H1 (cell line): Measurements from ENCODE around the gene DAAM1. TPM values are rescaled to one million over a fixed set of nuclear protein-coding genes. Genes with fewer than 3 reads are reported as not detected.
A peak's percentile ranks its signal among the peaks of the same experiment; 100 is the strongest.

Experiments used
- CTCF ChIA-PET: fragments of 300-600 bp; sonication (Branson Sonifier 250); formaldehyde crosslinking; loops from one replicate; lab custom pipeline; 2021; ENCODE audit not compliant: partially characterized antibody; lab: Charles Lee
- POLR2A ChIA-PET: fragments of 300-600 bp; sonication (Branson Sonifier 250); formaldehyde crosslinking; loops from one replicate; lab custom pipeline; 2021; ENCODE audit warnings: inconsistent platforms; ENCODE audit not compliant: partially characterized antibody; lab: Charles Lee
- DNase-seq, 2 experiments: peaks; one replicate each; pipeline versions ENCODE4 v3.0.0 to v3.0.0-alpha.2; 2010 to 2022; ENCODE audit warnings: low spot score in 2 of 2, low read depth in 1 of 2, mixed read lengths in 1 of 2
- FAIRE-seq: peaks from 2 replicates; lab custom pipeline; 2011; peaks lifted over from hg19 to GRCh38; lab: Jason Lieb, UNC
- H2AFZ ChIP-seq: 2 replicates; pipeline ENCODE4 v1.8.1; 2012; ENCODE audit warnings: low read length, inconsistent platforms
- H2AK5ac ChIP-seq: 2 replicates; pipeline ENCODE4 v1.6.1; 2013; ENCODE audit warnings: low read depth, low read length
- H2BK120ac ChIP-seq: replicated peaks from 2 replicates; pipeline ENCODE3; 2013; ENCODE audit warnings: low read depth, low read length, inconsistent platforms
- H2BK12ac ChIP-seq: 2 replicates; pipeline ENCODE4 v1.6.1; 2013; ENCODE audit warnings: low read depth, low read length
- H2BK15ac ChIP-seq: 2 replicates; pipeline ENCODE4 v1.6.1; 2013; ENCODE audit warnings: low read length
- H2BK20ac ChIP-seq: 2 replicates; pipeline ENCODE4 v1.6.1; 2013; ENCODE audit warnings: low read length
- H2BK5ac ChIP-seq: 2 replicates; pipeline ENCODE4 v1.6.1; 2013; ENCODE audit warnings: low read depth, low read length
- H3K14ac ChIP-seq: 2 replicates; pipeline ENCODE4 v1.6.1; 2013; ENCODE audit warnings: inconsistent platforms; ENCODE audit not compliant: insufficient read length
- H3K18ac ChIP-seq: 2 replicates; pipeline ENCODE4 v1.6.1; 2013; ENCODE audit warnings: low read length; ENCODE audit errors: extremely low read depth
- H3K23ac ChIP-seq: 2 replicates; pipeline ENCODE4 v1.6.1; 2013; ENCODE audit warnings: inconsistent platforms; ENCODE audit not compliant: insufficient read length
- H3K23me2 ChIP-seq: 2 replicates; pipeline ENCODE4 v1.6.1; 2013; ENCODE audit warnings: low read depth, low read length
- H3K27ac ChIP-seq: 2 replicates; pipeline ENCODE4 v1.6.1; 2011; ENCODE audit warnings: low read depth, low read length, inconsistent platforms
- H3K27me3 ChIP-seq, 4 experiments: replicated peaks in 1 of 4; 1 replicate in 1 of 4; 2 replicates in 3 of 4; pipeline versions ENCODE4 v1.6.1 to v1.8.1; 2011 to 2013; ENCODE audit warnings: low read length in 3 of 4, mild to moderate bottlenecking in 3 of 4, inconsistent platforms in 2 of 4, mixed read lengths in 2 of 4, moderate library complexity in 1 of 4; ENCODE audit not compliant: control insufficient read depth in 3 of 4, insufficient read depth in 3 of 4; ENCODE audit errors: extremely low read depth in 1 of 4
- H3K36me3 ChIP-seq, 4 experiments: 2 replicates each; pipeline versions ENCODE4 v1.6.1 to v1.8.1; 2011 to 2013; ENCODE audit warnings: mild to moderate bottlenecking in 4 of 4, low read length in 3 of 4, moderate library complexity in 2 of 4, control low read depth in 1 of 4, inconsistent platforms in 1 of 4; ENCODE audit not compliant: insufficient read depth in 4 of 4, control insufficient read depth in 2 of 4
- H3K4ac ChIP-seq: replicated peaks from 2 replicates; pipeline ENCODE3; 2013; ENCODE audit warnings: low read length, low read depth, mixed read lengths, inconsistent platforms; ENCODE audit not compliant: insufficient read length
- H3K4me1 ChIP-seq, 4 experiments: replicated peaks in 1 of 4; 1 replicate in 1 of 4; 2 replicates in 3 of 4; pipeline versions ENCODE4 v1.6.1 to v1.8.1; 2011 to 2013; ENCODE audit warnings: low read length in 3 of 4, inconsistent platforms in 2 of 4, mixed read lengths in 1 of 4; ENCODE audit not compliant: insufficient read depth in 4 of 4, control insufficient read depth in 3 of 4
- H3K4me2 ChIP-seq, 2 experiments: 2 replicates each; pipeline versions ENCODE4 v1.6.1 to v1.8.1; 2011 to 2013; ENCODE audit warnings: low read depth in 2 of 2, low read length in 2 of 2, control low read depth in 1 of 2, inconsistent platforms in 1 of 2, mild to moderate bottlenecking in 1 of 2; ENCODE audit not compliant: insufficient read depth in 1 of 2
- H3K4me3 ChIP-seq, 4 experiments: fragments of 200-600, 300-600 bp in 1 of 4; sonication (generic), shearing (Covaris generic), sonication (Bioruptor Twin) in 1 of 4; 2 replicates each; pipeline versions ENCODE4 v1.5.1 to v1.8.1; 2011 to 2016; ENCODE audit warnings: low read length in 4 of 4, low read depth in 3 of 4, control low read depth in 2 of 4, inconsistent platforms in 2 of 4, mild to moderate bottlenecking in 2 of 4, mixed read lengths in 1 of 4, moderate library complexity in 1 of 4; ENCODE audit not compliant: insufficient read depth in 2 of 4; ENCODE audit errors: extremely low read depth in 1 of 4
- H3K56ac ChIP-seq: replicated peaks from 2 replicates; pipeline ENCODE3; 2013; ENCODE audit warnings: low read depth, mild to moderate bottlenecking, mixed read lengths, low read length, inconsistent platforms; ENCODE audit not compliant: insufficient read length
- H3K79me1 ChIP-seq: 2 replicates; pipeline ENCODE4 v1.6.1; 2013; ENCODE audit warnings: low read depth, low read length, control low read depth
- H3K79me2 ChIP-seq, 2 experiments: 2 replicates each; pipeline versions ENCODE4 v1.6.1 to v1.8.1; 2012 to 2013; ENCODE audit warnings: low read length in 2 of 2, mild to moderate bottlenecking in 2 of 2, inconsistent platforms in 1 of 2; ENCODE audit not compliant: insufficient read depth in 2 of 2, control insufficient read depth in 1 of 2
- H3K9ac ChIP-seq, 4 experiments: replicated peaks in 1 of 4; 1 replicate in 1 of 4; 2 replicates in 3 of 4; pipeline versions ENCODE4 v1.6.1 to v1.8.1; 2011 to 2013; ENCODE audit warnings: low read depth in 3 of 4, low read length in 3 of 4, control low read depth in 2 of 4, mild to moderate bottlenecking in 2 of 4, moderate library complexity in 2 of 4, inconsistent platforms in 1 of 4; ENCODE audit errors: extremely low read depth in 1 of 4
- H3K9me3 ChIP-seq, 2 experiments: 2 replicates each; pipeline versions ENCODE4 v1.6.1 to v1.8.1; 2012 to 2013; ENCODE audit warnings: mild to moderate bottlenecking in 2 of 2, moderate library complexity in 2 of 2, control low read depth in 1 of 2, inconsistent platforms in 1 of 2, low read depth in 1 of 2, low read length in 1 of 2, mixed read lengths in 1 of 2; ENCODE audit not compliant: insufficient read depth in 2 of 2
- H4K20me1 ChIP-seq, 2 experiments: replicated peaks in 1 of 2; 2 replicates each; pipeline versions ENCODE3 to v1.8.1; 2011 to 2013; ENCODE audit warnings: inconsistent platforms in 2 of 2, low read length in 2 of 2, mild to moderate bottlenecking in 1 of 2; ENCODE audit not compliant: insufficient read depth in 2 of 2, control insufficient read depth in 1 of 2
- H4K5ac ChIP-seq: 2 replicates; pipeline ENCODE4 v1.6.1; 2013; ENCODE audit warnings: low read length, low read depth, mixed read lengths, inconsistent platforms; ENCODE audit not compliant: insufficient read length
- H4K8ac ChIP-seq: 2 replicates; pipeline ENCODE4 v1.8.0; 2013; ENCODE audit warnings: mild to moderate bottlenecking, moderate library complexity, low read length, inconsistent platforms; ENCODE audit not compliant: insufficient read depth; ENCODE audit errors: extremely low read depth
- H4K91ac ChIP-seq: replicated peaks from 2 replicates; pipeline ENCODE3; 2013; ENCODE audit warnings: low read length, mixed read lengths, inconsistent platforms; ENCODE audit not compliant: insufficient read length
- EP300 ChIP-seq, 2 experiments: IDR thresholded peaks; 1 replicate in 1 of 2; 2 replicates in 1 of 2; pipeline ENCODE4 v1.6.1; 2011 to 2012; ENCODE audit warnings: low read depth in 2 of 2, low read length in 2 of 2, mild to moderate bottlenecking in 2 of 2, borderline replicate concordance in 1 of 2, inconsistent platforms in 1 of 2, moderate library complexity in 1 of 2
- JUND ChIP-seq: IDR thresholded peaks from 2 replicates; pipeline ENCODE4 v1.6.1; 2011; ENCODE audit warnings: mild to moderate bottlenecking, improper control_type of control experiment, low read length
- MAFK ChIP-seq: IDR thresholded peaks from 2 replicates; pipeline ENCODE4 v1.6.1; 2012; ENCODE audit warnings: low read depth, mild to moderate bottlenecking, improper control_type of control experiment, low read length
- NANOG ChIP-seq: IDR thresholded peaks from 2 replicates; pipeline ENCODE4 v1.6.1; 2011; ENCODE audit warnings: low read length, low read depth, mild to moderate bottlenecking, inconsistent platforms; ENCODE audit not compliant: insufficient read depth, poor library complexity, severe bottlenecking
- SIRT6 ChIP-seq: IDR thresholded peaks from one replicate; pipeline ENCODE4 v1.7.1; 2012; ENCODE audit warnings: low read length, inconsistent platforms
- SIX5 ChIP-seq: IDR thresholded peaks from 2 replicates; pipeline ENCODE4 v1.6.1; 2011; ENCODE audit warnings: mild to moderate bottlenecking, low read depth, low read length
- SUZ12 ChIP-seq: fragments of 200-600 bp; sonication (generic); IDR thresholded peaks from 2 replicates; pipeline ENCODE4 v1.6.1; 2012; ENCODE audit warnings: mild to moderate bottlenecking, inconsistent platforms, low read length, moderate library complexity, mixed read lengths
- WGBS, 2 experiments: shearing (Covaris generic) in 1 of 2; methylation state at CpG; one replicate each; pipeline versions ENCODE4 v1.1.6 to v1.1.7; 2013 to 2015; ENCODE audit warnings: low lambda C conversion rate in 2 of 2, mixed read lengths in 2 of 2, inconsistent platforms in 1 of 2, low coverage in 1 of 2, missing lambda C conversion rate in 1 of 2; ENCODE audit not compliant: insufficient replicate concordance in 2 of 2, insufficient coverage in 1 of 2, insufficient read length in 1 of 2; ENCODE audit errors: extremely low coverage in 1 of 2, missing lambda C conversion rate in 1 of 2; 5-methylcytosine and 5-hydroxymethylcytosine counted together
- polyA plus RNA-seq, 7 experiments: library from polyadenylated mRNA; depleted of rRNA in 3 of 7; stranded (reverse) in 5 of 7; unstranded in 2 of 7; fragments of >200 nt in 5 of 7; fragments of 200-250 nt in 2 of 7; gene quantifications; 1 replicate in 5 of 7; 2 replicates in 1 of 7; 4 replicates in 1 of 7; pipeline versions ENCODE4 v1.2.1 to v1.2.3, GENCODE V29; 2011 to 2013; ENCODE audit warnings: missing spikeins in 2 of 7, mixed read lengths in 2 of 7
- total RNA-seq: library from RNA; stranded (reverse); fragmentation: NEBNext Ultra II Directional; extraction: Animal tissue kit (Norgen Biotek cat#: 25700); gene quantifications from 2 replicates; pipeline ENCODE4 v1.2.1, GENCODE V29; 2021

DAAM1 gene
- total and polyA plus RNA-seq, 2 of the 8 experiments (the other 6 are each of a cell fraction or from before 2014, with no cell fraction given) = 5.0 to 44.9 TPM

- no peak overlapping the region for H2BK20ac ChIP-seq
- FAIRE-seq = no peak
- no peak overlapping the region for H3K23ac ChIP-seq
- ChIA-PET CTCF (interaction anchor here (0.6 to 2.0 kb wide), 5 partner anchors 10 to 529 kb away, joined by 3 to 5 read pairs (median 3); no protein-coding TSS in a partner anchor), POLR2A (interaction anchor here (0.5 kb wide), 1 partner anchor 31 kb away, joined by 3 read pairs; no protein-coding TSS in a partner anchor)
- H4K20me1 ChIP-seq = peaks cover 0 to 2% of the 10 kb centered on the region in 2 experiments
- 85% methylated on average over 10 of the region's 10 CpGs; no CpG with 5 or more reads in 1 of the 2 experiments for whole genome bisulfite sequencing, 2 experiments
- peaks cover 0 to 3% (median 3%) of the 10 kb centered on the region in 4 experiments; a peak in 4 of 8 replicates for H3K36me3 ChIP-seq
- H3K79me2 ChIP-seq = no peaks in the 10 kb centered on the region
- H2AK5ac ChIP-seq = no peak overlapping the region
- H3K4me2 ChIP-seq = peak overlapping the region in 1 of 2 experiments; percentile 20; a peak in 1 of 4 replicates
- no peak overlapping the region for H3K27ac ChIP-seq
- no peak overlapping the region for H3K14ac ChIP-seq
- no peaks in the 10 kb centered on the region for H3K9me3 ChIP-seq
- H2BK15ac ChIP-seq = no peak overlapping the region
- peak overlapping the region; percentile 70 for H3K4ac ChIP-seq
- H2BK5ac ChIP-seq = peak overlapping the region; percentile 11; the same call in 1 of the 2 replicates
- DNase-seq = no peak
- H2BK120ac ChIP-seq = no peak overlapping the region
- H3K27me3 ChIP-seq = no peaks in the 10 kb centered on the region
- peaks cover 0 to 10% (median 4%) of the 10 kb centered on the region in 4 experiments; a peak in 4 of 7 replicates for H3K4me1 ChIP-seq
- H3K23me2 ChIP-seq = no peaks in the 10 kb centered on the region
- H3K79me1 ChIP-seq = no peaks in the 10 kb centered on the region
- no peak overlapping the region for H4K91ac ChIP-seq
- no peak overlapping the region for H3K56ac ChIP-seq
- no peak overlapping the region for H3K4me3 ChIP-seq
- H3K9ac ChIP-seq = no peak overlapping the region
- no peak overlapping the region for H2AFZ ChIP-seq
- no peak for TF ChIP-seq NANOG
- TF ChIP-seq JUND = no peak
- no peak for TF ChIP-seq MAFK
- no peak for TF ChIP-seq SIX5
- no peak for TF ChIP-seq EP300 (IDR thresholded peaks at IDR 0.05; ENCODE audit: borderline replicate concordance in 1 of 2, low read depth in 2 of 2, low read length in 2 of 2)
- TF ChIP-seq SIRT6 = no peak
- no peak for TF ChIP-seq SUZ12
- peak overlapping the region; percentile 9; the same call in 1 of the 2 replicates for H3K18ac ChIP-seq
- H4K8ac ChIP-seq = no peak overlapping the region
- no peak overlapping the region for H4K5ac ChIP-seq
- H2BK12ac ChIP-seq = peak overlapping the region; percentile 39; the same call in 1 of the 2 replicates
Observed at GRCh38 chr14:59344691-59345455, 156.4 kb downstream of the DAAM1 start.
